ENCODE data around the gene B4GALT1. TPM values are rescaled to one million over a fixed set of nuclear protein-coding genes. Genes with fewer than 3 reads are reported as not detected.

B4GALT1 gene
- total and polyA plus RNA-seq, 2 of the 8 experiments (the other 6 are each of a cell fraction or from before 2014, with no cell fraction given): 12.8 to 18.2 TPM

GRCh38 chr9:33164138-33164809 lies 2.9 kb downstream of the B4GALT1 start:
- Histone ChIP-seq H3K4me2 (ENCODE audit: insufficient read depth in 1 of 2, low read depth in 2 of 2, low read length in 2 of 2) (no peak overlapping the region), H2BK20ac (ENCODE audit: low read length) (no peak overlapping the region), H3K36me3 (ENCODE audit: control insufficient read depth in 2 of 4, insufficient read depth in 4 of 4, low read length in 3 of 4) (no peaks in the 10 kb centered on the region), H2BK120ac (replicated peaks; ENCODE audit: low read depth, low read length) (no peak overlapping the region), H3K56ac (replicated peaks; ENCODE audit: insufficient read length, low read depth, low read length) (no peak overlapping the region), H2BK12ac (ENCODE audit: low read depth, low read length) (no peak overlapping the region), H3K79me2 (ENCODE audit: control insufficient read depth in 1 of 2, insufficient read depth in 2 of 2, low read length in 2 of 2) (peaks cover 0 to 7% of the 10 kb centered on the region in 2 experiments; a peak in 2 of 4 replicates), H3K18ac (ENCODE audit: extremely low read depth, low read length) (no peak overlapping the region), H3K9ac (replicated peaks in 1 of 4; ENCODE audit: extremely low read depth in 1 of 4, low read depth in 3 of 4, low read length in 3 of 4) (0 out of 7 replicates have a peak overlapping the region, but pooled peaks of 1 of the 4 experiments have one; percentile 11), H2AFZ (ENCODE audit: low read length) (no peak overlapping the region), H4K5ac (ENCODE audit: insufficient read length, low read depth, low read length) (no peak overlapping the region), H3K9me3 (ENCODE audit: insufficient read depth in 2 of 2, low read depth in 1 of 2, low read length in 1 of 2) (no peaks in the 10 kb centered on the region), H3K4me1 (replicated peaks in 1 of 4; ENCODE audit: control insufficient read depth in 3 of 4, insufficient read depth in 4 of 4, low read length in 3 of 4) (peaks cover 3 to 13% (median 6%) of the 10 kb centered on the region in 4 experiments; a peak in 4 of 7 replicates), H3K4me3 (ENCODE audit: extremely low read depth in 1 of 4, insufficient read depth in 2 of 4, low read depth in 3 of 4, low read length in 4 of 4) (no peak overlapping the region), H3K27ac (ENCODE audit: low read depth, low read length) (no peak overlapping the region), H3K23ac (ENCODE audit: insufficient read length) (no peak overlapping the region), H3K4ac (replicated peaks; ENCODE audit: insufficient read length, low read depth, low read length) (no peak overlapping the region), H3K14ac (ENCODE audit: insufficient read length) (no peak overlapping the region), H2BK5ac (ENCODE audit: low read depth, low read length) (no peak overlapping the region), H3K79me1 (ENCODE audit: low read depth, low read length) (peaks cover 3% of the 10 kb centered on the region; the same call in 1 of the 2 replicates), H4K91ac (replicated peaks; ENCODE audit: insufficient read length, low read length) (no peak overlapping the region), H2AK5ac (ENCODE audit: low read depth, low read length) (no peak overlapping the region), H3K23me2 (ENCODE audit: low read depth, low read length) (peaks cover 9% of the 10 kb centered on the region; the same call in 1 of the 2 replicates), H3K27me3 (replicated peaks in 1 of 4; ENCODE audit: control insufficient read depth in 3 of 4, extremely low read depth in 1 of 4, insufficient read depth in 3 of 4, low read length in 3 of 4) (peaks cover 0 to 15% (median 6%) of the 10 kb centered on the region in 4 experiments; a peak in 3 of 7 replicates), H2BK15ac (ENCODE audit: low read length) (no peak overlapping the region), H4K8ac (ENCODE audit: extremely low read depth, insufficient read depth, low read length) (no peak overlapping the region), H4K20me1 (replicated peaks in 1 of 2; ENCODE audit: control insufficient read depth in 1 of 2, insufficient read depth in 2 of 2, low read length in 2 of 2) (peaks cover 0 to 7% of the 10 kb centered on the region in 2 experiments)
- TF ChIP-seq TCF12 (IDR thresholded peaks at IDR 0.05; ENCODE audit: low read depth, low read length) (no peak), ZNF274 (IDR thresholded peaks at IDR 0.05; ENCODE audit: borderline replicate concordance, extremely low read depth, low read length) (no peak), SRF (IDR thresholded peaks at IDR 0.05; ENCODE audit: low read depth, low read length) (no peak), SP2 (IDR thresholded peaks at IDR 0.05; ENCODE audit: low read length) (no peak), BRCA1 (IDR thresholded peaks at IDR 0.05; ENCODE audit: low read depth, low read length) (no peak), SP4 (IDR thresholded peaks at IDR 0.05; ENCODE audit: low read length) (no peak), PHF8 (conservative IDR thresholded peaks at IDR 0.05; ENCODE audit: low read depth, low read length) (no peak), MAX (IDR thresholded peaks at IDR 0.05) (no peak), RFX5 (IDR thresholded peaks at IDR 0.05; ENCODE audit: borderline replicate concordance, low read depth, low read length) (no peak), POLR2AphosphoS5 (IDR thresholded peaks at IDR 0.05; ENCODE audit: low read depth, low read length) (no peak), YY1 (IDR thresholded peaks at IDR 0.05; ENCODE audit: low read depth, low read length) (no peak), TAF1 (IDR thresholded peaks at IDR 0.05; ENCODE audit: low read depth, low read length) (no peak), TEAD4 (IDR thresholded peaks at IDR 0.05; ENCODE audit: low read depth, low read length) (no peak)
- WGBS, 2 experiments (ENCODE audit: extremely low coverage in 1 of 2, insufficient coverage in 1 of 2, insufficient read length in 1 of 2, insufficient replicate concordance in 2 of 2, low coverage in 1 of 2, low lambda C conversion rate in 2 of 2, missing lambda C conversion rate in 1 of 2): 86% methylated on average over 10 of the region's 11 CpGs; no CpG with 5 or more reads in 1 of the 2 experiments
- POLR2A ChIA-PET (ENCODE audit: partially characterized antibody): no interaction called here
- FAIRE-seq (no peak), DNase-seq (ENCODE audit: low read depth in 1 of 2, low spot score in 2 of 2) (no peak)
- CTCF ChIA-PET (ENCODE audit: partially characterized antibody): no interaction called here
